SK-N-SH (cell line): Measurements from ENCODE around the gene TOR1A.

Experiments used
- CTCF ChIP-seq: fragments of 200-600 bp; sonication (generic); IDR thresholded peaks from 2 replicates; pipeline ENCODE4 v1.6.1; 2017; ENCODE audit warnings: antibody characterized with exemption, mild to moderate bottlenecking, moderate library complexity
- EP300 ChIP-seq, 2 experiments: IDR thresholded peaks; 2 replicates each; pipeline versions ENCODE4 v1.4.0 to v1.6.1; 2012; ENCODE audit warnings: borderline replicate concordance in 1 of 2, low read depth in 1 of 2, low read length in 1 of 2
- EZH2phosphoT487 ChIP-seq: fragments of 200-600 bp; sonication (generic); IDR thresholded peaks from 2 replicates; pipeline ENCODE4 v1.6.1; 2017; ENCODE audit warnings: low read depth, mixed run types, mild to moderate bottlenecking, antibody characterized with exemption, moderate library complexity, borderline replicate concordance
- JUND ChIP-seq: IDR thresholded peaks from 2 replicates; pipeline ENCODE4 v1.4.0; 2012
- NFIC ChIP-seq: IDR thresholded peaks from 2 replicates; pipeline ENCODE4 v1.4.0; 2012; ENCODE audit warnings: borderline replicate concordance
- POLR2AphosphoS5 ChIP-seq: IDR thresholded peaks from 2 replicates; pipeline ENCODE4 v1.6.1; 2012; ENCODE audit warnings: low read depth, low read length
- RAD21 ChIP-seq: IDR thresholded peaks from 2 replicates; pipeline ENCODE4 v1.6.1; 2012; ENCODE audit warnings: mild to moderate bottlenecking, low read length
- RFX5 ChIP-seq: IDR thresholded peaks from 2 replicates; pipeline ENCODE4 v1.6.1; 2012; ENCODE audit warnings: mild to moderate bottlenecking, improper control_type of control experiment, low read length
- SIN3A ChIP-seq: IDR thresholded peaks from 2 replicates; pipeline ENCODE4 v1.6.1; 2012; ENCODE audit warnings: low read depth, mild to moderate bottlenecking, low read length, moderate library complexity, borderline replicate concordance
- TCF12 ChIP-seq: IDR thresholded peaks from 2 replicates; pipeline ENCODE4 v1.4.0; 2012

DNA sequence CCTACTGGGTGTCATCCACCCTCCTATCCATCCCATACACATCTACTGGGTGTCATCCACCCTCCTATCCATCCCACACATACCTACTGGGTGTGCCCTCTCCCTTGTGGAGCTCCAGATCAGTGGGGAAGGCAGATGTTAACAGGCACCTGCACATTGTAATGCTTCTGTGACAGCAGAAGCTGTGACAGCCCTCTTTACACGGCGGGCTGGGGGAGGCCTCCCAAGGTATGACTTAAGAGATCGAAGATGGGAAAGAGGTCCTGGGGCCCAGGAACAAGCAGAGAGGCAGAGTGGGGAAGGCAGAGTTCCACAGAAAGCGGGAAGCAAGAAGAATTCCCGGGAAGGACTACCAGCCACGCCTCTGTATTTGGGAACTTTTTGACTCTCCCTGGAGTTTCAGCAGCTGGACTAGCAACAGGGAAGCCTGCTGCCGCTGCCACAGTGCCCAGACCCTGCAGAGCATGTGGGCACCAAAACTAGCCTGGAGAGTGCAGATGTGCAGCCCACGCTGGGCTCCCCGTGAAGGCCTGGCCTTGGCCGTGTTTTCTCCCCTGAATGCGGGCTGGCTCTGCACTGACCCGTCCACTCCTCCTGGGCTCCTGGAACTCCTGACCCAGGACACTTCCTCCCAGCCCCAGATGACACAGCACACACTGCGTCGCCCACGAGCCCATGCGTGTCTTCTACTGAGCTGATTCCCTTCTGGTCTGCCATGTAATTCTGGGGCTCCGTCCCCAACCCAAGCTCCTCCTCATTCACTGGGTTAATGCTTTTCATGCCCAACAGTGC is 9.3 kb downstream of the TOR1A start:
- TF ChIP-seq CTCF (no peak), TCF12 (no peak), SIN3A (no peak), EP300 (IDR thresholded peaks at IDR 0.05; ENCODE audit: borderline replicate concordance in 1 of 2, low read depth in 1 of 2, low read length in 1 of 2) (no peak), EZH2phosphoT487 (no peak), JUND (no peak), NFIC (no peak), POLR2AphosphoS5 (no peak), RAD21 (no peak), RFX5 (no peak)
